HG02884 (cell line): ENCODE results near the gene CELA2B.
"Not testable (repeated sequence)": the region's sequence is repeated elsewhere in the genome, so short reads cannot be mapped to it uniquely, and the experiment has no call there.

Source experiments
- ATAC-seq: cut with Tn5 transposase; IDR thresholded peaks from one replicate; pipeline ENCODE4 v1.9.1; 2021; ENCODE audit warnings: mild to moderate bottlenecking, moderate library complexity; ENCODE audit not compliant: unreplicated experiment

The CELA2B gene

DNA sequence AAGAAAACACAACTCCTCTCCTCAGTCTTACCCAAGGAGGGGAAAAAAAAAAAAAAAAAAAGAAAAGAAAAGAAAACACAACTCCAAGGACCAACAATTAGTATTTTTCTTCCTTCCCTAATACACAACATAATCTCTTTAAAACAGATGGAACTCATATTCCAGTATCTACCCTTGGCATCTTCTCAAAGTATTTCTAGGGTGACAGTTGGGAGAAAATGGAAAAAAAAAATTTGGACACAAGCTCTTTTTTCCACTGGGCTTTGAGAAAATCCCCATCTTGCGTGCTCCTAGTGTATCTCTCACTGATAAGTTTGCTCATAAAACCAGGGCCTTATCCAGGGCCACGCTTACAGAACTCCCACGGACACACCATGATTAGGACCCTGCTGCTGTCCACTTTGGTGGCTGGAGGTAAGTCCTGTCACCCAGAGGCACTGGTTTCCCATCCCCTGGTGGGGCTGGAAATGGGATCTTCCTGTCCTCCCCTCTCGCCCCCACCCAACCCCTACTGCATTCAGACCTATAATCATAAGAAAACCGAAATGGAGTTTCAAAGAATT, at the start of gene CELA2B:
TSS of gene CELA2B (plus strand) at position 353 of the 563 bp plus-strand sequence. CDS start at position 375, 22 bp downstream.
- ATAC-seq = no peak

DNA sequence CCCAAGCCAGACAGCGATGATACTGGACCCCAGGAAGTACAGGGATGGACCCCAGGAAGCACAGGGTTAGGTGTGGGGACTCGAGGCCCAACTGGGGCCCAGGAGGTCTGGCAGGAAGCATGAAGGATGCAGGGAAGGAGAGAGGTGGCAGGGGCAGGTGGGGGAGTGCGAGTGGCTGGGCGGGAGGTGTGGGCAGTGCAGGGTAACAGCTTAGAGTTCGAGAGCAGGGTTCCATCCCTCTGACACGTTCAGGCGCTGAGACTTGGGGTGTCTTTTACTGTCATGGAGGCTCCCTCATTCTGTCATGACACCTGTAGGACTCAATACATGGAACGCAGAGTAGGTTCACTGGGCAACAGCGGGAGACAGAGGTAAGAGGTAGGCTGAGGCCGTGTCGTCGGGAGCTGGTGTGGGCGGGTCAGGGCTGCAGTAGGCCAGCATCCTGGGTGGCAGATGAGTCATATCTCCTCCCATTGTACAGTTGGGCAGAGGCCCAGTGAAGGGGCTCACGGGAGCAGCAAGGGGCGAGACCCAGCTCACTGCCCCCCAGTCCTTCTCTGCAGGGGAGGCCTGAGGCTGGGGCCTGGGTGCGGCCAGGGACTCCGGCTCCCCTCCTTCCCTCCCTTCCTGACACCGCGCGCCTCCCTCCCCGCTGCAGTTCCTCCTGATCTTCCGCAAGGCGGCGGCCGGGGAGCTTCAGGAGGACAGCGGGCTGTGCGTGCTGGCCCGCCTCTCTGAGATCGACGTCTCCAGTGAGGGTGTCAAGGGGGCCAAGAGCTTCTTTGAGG, 49.2 kb upstream of the CELA2B start:
- no peak for ATAC-seq

GRCh38 chr1:15427280-15427666, 48.6 kb upstream of the CELA2B start:
- no peak for ATAC-seq

- ATAC-seq = not testable (repeated sequence)
Measured at GRCh38 chr1:15428252-15428651, 47.7 kb upstream of the CELA2B start.

DNA sequence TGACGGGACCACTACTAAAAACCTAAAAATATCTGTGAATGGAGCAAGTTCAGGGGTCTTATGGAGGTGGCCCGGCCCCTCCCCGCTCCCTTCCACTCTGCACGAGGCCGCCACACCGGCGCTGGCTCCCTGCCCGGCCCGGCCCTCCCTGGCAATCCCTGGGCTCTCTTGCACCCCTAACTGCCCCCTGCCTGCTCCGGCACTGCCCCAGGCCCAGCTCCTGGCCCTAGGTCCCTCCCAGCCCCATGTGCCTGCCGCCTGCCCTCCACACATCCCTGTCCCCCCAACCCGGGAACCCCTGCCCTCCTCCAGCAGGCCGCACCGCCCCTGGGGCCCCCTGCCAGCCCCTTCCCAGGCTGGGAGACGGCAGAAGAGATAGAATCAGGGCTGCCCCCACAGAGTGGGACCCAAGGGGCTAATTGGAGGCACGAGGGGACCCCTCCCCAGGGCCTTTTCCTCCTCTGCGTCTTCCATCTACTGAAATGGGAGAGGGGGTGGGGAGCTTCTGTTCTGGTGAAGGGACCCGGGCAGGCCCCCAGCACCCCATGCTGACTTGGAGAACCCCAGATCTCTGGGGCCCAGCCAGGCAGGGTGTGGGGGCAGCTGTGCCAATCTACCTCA, 47.0 kb upstream of the CELA2B start:
- no peak for ATAC-seq

DNA sequence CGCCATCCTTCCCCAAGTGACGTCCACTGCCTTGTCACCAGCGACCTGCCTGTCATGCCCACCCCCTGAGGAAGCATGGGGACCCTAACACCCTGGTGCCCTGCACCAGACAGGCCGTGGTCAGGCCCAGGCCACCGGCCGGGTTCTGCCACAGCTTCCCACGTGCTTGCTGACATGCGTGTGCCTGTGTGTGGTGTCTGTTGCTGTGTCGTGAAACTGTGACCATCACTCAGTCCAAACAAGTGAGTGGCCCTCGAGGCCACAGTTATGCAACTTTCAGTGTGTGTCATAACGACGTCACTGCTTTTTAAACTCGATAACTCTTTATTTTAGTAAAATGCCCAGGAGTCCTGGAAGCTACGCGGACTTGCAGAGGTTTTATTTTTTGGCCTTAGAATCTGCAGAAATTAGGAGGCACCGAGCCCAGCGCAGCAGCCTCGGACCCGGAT, 46.2 kb upstream of the CELA2B start:
- no peak for ATAC-seq

DNA sequence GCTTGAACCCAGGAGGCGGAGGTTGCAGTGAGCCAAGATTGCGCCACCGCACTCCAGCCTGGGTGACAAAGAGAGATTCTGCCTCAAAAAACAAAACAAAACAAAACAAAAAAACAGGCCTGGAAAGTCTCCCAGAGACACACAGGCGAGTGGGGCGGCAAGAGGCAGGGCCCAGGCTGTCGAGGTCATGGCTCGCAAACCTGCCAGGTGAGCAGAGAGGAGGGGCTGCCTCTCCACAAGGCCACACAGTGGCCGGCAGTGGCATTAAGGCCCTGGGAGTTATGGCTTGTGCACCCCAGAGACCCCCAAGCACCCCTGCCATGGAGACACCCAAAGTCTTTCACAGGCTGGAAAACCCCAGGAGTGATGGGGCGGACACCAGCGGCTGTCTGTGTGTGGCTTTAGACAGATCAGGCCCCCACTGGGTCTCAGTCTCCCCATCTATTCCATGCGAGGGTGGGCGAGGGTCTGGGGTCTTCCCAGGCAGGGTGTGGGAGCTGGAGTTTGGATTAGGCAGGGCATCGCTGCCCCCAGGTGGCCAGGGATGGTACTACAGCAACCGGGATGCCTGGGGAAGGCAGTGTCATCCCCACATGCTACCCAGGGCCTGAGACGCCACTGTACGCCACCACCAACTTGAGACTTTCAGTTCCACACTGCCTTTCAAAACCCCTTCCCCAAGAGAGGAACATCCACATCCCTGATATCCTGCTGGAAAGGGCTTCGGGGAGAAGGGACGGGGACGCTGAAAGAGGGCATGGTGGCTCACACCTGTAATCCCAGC, 44.9 kb upstream of the CELA2B start:
- ATAC-seq = no peak

GRCh38 chr1:15431571-15431948, 44.3 kb upstream of the CELA2B start:
- no peak for ATAC-seq

GRCh38 chr1:15432324-15432723, 43.6 kb upstream of the CELA2B start:
- no peak for ATAC-seq

DNA sequence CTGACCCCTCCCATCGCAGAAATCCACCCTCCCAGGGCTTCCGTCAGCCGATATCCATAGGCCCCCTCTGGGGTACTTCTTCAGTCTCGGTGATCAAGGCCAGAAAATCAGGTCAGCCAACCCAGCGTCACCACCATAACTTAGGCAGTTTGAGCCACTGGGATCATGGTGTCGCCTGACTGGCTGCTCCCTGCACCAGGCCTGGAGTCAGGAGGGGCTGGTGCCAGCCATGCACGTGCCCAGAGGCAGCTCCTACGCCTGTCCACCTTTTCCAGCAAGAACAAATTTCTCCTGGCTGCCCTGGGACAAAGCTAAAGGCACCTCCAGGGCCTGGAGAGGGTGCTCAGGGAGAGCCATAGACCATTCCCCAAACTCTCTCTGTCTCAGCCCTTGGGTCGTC, 42.4 kb upstream of the CELA2B start:
- ATAC-seq = no peak

DNA sequence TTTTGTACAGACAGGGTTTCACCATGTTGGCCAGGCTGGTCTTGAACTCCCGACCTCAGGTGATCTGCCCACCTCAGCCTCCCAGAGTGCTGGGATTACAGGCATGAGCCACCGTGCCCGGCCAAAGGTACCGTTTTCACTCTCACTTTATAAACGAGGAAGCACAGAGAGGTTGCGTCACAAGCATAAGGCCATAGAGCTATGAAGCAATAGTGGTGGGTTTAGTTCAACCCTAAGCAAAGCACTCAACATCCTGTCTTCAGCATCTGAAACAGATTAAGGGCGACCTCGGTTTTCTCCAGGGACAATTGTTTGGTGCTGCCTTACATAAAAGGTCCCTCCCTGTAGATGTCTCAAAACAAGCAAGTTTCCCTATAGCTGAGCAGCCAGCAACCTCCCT, 41.2 kb upstream of the CELA2B start:
- not testable (repeated sequence) for ATAC-seq

DNA sequence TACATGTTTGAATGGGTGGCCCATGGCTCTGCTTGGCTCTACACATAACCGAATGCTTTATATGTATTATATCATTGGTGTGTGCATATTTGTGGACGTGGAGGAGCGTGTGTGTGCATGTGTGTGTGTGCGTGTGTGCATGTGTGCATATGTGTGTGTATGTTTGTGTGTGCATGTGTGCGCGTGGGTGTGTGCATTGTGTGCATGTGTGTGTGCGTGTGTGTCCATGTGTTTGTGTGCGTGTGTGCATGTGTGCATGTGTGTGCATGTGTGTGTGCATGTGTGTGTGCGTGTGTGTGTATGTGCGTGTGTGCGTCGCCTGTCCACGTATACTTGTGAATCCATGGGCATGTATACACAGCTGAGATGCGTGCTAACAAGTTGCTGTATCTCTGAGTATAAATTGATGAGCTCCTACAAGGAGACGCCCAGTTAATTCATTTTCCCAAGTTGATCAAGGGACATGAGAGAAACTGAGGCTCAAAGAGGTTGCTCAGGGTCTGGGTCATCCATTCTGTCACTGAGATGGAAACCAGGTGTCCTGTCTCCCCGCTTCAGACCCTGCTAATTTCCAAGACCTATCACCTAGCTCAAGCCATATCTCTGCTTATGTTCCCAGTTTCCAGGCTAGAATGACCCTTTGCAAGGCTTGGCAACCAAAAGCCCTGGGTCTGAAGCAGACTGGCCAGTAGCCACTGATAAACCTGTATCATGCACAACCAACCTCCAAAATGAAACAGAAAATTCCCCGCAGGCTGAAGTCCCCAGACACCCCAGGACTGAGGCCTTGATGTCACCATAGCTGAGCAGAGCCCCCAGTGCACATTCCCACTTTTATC, 40.4 kb upstream of the CELA2B start:
- ATAC-seq = no peak

DNA sequence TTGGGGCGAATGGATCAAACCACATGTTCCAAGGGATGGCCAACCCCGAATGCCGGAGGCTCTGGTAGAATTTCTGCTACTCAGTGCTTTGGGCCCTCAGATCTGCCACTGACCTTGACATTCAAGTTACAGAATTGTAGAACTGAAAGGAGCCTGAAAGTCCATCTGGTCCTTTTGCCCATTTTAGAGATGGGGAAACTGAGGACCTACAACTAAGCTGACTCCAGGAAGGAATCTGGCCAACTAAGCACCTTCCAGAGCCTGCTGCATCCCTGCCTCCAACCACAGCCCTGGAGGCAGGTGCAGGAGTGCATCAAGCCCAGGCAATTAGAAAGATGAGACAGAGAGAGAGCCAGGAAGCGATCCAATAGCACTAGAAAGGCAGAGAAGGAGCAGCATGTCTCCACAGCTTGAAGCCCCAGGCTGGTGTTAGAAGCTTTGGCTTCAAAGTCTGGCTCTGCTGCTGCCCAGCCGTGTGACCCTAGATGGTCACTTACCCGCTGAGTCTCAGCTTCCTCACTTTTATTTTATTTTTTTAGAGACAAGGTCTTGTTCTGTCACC, 38.9 kb upstream of the CELA2B start:
- no peak for ATAC-seq

GRCh38 chr1:15439325-15439724, 36.6 kb upstream of the CELA2B start:
- ATAC-seq = no peak

- ATAC-seq = no peak
Measured at GRCh38 chr1:15440357-15440756, 35.5 kb upstream of the CELA2B start.

DNA sequence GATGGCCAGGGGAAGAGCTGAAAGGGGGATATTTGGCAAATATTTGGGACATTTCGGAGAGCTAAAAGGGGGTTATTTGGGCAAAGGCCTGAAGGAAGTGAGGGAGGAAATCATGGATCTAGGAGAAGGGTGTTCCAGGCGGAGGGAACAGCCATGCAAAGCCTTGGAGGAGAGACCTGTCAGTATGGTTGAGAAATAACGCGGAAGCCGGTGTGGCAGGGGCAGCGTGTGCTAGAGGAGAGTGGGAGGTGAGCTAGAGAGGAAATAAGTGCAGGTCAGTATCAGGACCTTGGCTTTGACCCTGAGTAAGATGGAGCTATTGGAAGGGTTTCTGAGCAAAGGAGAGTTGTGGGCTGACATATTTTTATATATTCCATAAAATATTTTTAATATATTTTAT, 34.7 kb upstream of the CELA2B start:
- ATAC-seq = no peak

DNA sequence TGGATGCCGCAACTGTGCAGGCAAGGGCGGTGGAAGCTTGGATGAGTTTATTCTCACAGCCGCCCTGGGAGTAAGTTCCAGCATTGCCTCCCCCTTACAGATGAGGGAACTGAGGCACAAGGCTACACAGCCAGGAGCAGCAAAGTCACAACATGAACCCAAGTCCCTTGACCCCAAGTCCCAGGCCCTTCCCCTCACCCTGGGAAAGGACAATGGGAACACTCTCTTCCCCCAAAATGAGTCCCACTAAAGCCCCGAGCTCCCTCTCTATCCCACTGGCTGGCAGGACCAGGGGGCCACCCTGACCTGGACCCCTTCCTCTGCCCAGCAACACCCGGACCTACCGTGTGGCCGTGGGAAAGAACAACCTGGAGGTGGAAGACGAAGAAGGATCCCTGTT, 33.8 kb upstream of the CELA2B start:
- ATAC-seq = no peak

- no peak for ATAC-seq
Measured at GRCh38 chr1:15442759-15443158, 33.1 kb upstream of the CELA2B start.

GRCh38 chr1:15443281-15443680, 32.6 kb upstream of the CELA2B start:
- no peak for ATAC-seq
